ENCODE measurements around the gene FLT3. TPM values are rescaled to one million over a fixed set of nuclear protein-coding genes. Genes with fewer than 3 reads are reported as not detected.
"Not testable (repeated sequence)": the region's sequence is repeated elsewhere in the genome, so short reads cannot be mapped to it uniquely, and the experiment has no call there.

FLT3 gene
- polyA plus RNA-seq, 3 donors, result 0.25 to 0.39 (median 0.28) TPM

- DNase-seq (ENCODE audit: low read depth in 3 of 3, low spot score in 2 of 3), result no peak
Observed at GRCh38 chr13:27975564-27976361, 124.6 kb downstream of the FLT3 start.

GRCh38 chr13:27973961-27974662 lies 126.3 kb downstream of the FLT3 start:
- DNase-seq (ENCODE audit: low read depth in 3 of 3, low spot score in 2 of 3), result no peak

- no peak for DNase-seq (ENCODE audit: low read depth in 3 of 3, low spot score in 2 of 3)
Observed at GRCh38 chr13:27973291-27973690, 127.1 kb downstream of the FLT3 start.

- DNase-seq (ENCODE audit: low read depth in 3 of 3, low spot score in 2 of 3), result no peak
Observed at GRCh38 chr13:27972478-27972820, 127.9 kb downstream of the FLT3 start.

- DNase-seq (ENCODE audit: low read depth in 3 of 3, low spot score in 2 of 3), result no peak
Observed at GRCh38 chr13:27971776-27972477, 128.4 kb downstream of the FLT3 start.

- DNase-seq (ENCODE audit: low read depth in 3 of 3, low spot score in 2 of 3), result no peak
Observed at GRCh38 chr13:27971236-27971645, 129.1 kb downstream of the FLT3 start.

GRCh38 chr13:27970382-27971235 lies 129.8 kb downstream of the FLT3 start:
- no peak for DNase-seq (ENCODE audit: low read depth in 3 of 3, low spot score in 2 of 3)

- no peak for DNase-seq (ENCODE audit: low read depth in 3 of 3, low spot score in 2 of 3)
Observed at GRCh38 chr13:27969866-27970229, 130.5 kb downstream of the FLT3 start.

GRCh38 chr13:27969082-27969865 lies 131.1 kb downstream of the FLT3 start, which contains the start of gene CDX2:
TSS of gene CDX2 (minus strand) at chr13:27969315. CDS start at chr13:27969006, 309 bp downstream.
- no peak for DNase-seq (ENCODE audit: low read depth in 3 of 3, low spot score in 2 of 3)

GRCh38 chr13:27968316-27969081 lies 131.9 kb downstream of the FLT3 start:
- no peak for DNase-seq (ENCODE audit: low read depth in 3 of 3, low spot score in 2 of 3)

- DNase-seq (ENCODE audit: low read depth in 3 of 3, low spot score in 2 of 3), result no peak
Observed at GRCh38 chr13:27967736-27968315, 132.6 kb downstream of the FLT3 start.

GRCh38 chr13:27967203-27967735 lies 133.1 kb downstream of the FLT3 start:
- DNase-seq (ENCODE audit: low read depth in 3 of 3, low spot score in 2 of 3), result no peak

GRCh38 chr13:27966641-27967202 lies 133.7 kb downstream of the FLT3 start:
- no peak for DNase-seq (ENCODE audit: low read depth in 3 of 3, low spot score in 2 of 3)

- no peak for DNase-seq (ENCODE audit: low read depth in 3 of 3, low spot score in 2 of 3)
Observed at GRCh38 chr13:27965740-27966640, 134.4 kb downstream of the FLT3 start.

GRCh38 chr13:27965343-27965739 lies 135.0 kb downstream of the FLT3 start:
- DNase-seq (ENCODE audit: low read depth in 3 of 3, low spot score in 2 of 3), result no peak

- no peak for DNase-seq (ENCODE audit: low read depth in 3 of 3, low spot score in 2 of 3)
Observed at GRCh38 chr13:27964741-27965323, 135.5 kb downstream of the FLT3 start.

- not testable (repeated sequence) for DNase-seq (ENCODE audit: low read depth in 3 of 3, low spot score in 2 of 3)
Observed at GRCh38 chr13:27964206-27964605, 136.2 kb downstream of the FLT3 start.
